GM18507 (cell line): ENCODE data around the gene RNF11.

Experiments used
- DNase-seq: peaks from one replicate; pipeline ENCODE4 v3.0.0; 2011; ENCODE audit warnings: low read depth; ENCODE audit not compliant: insufficient read length; ENCODE audit errors: extremely low spot score
- FAIRE-seq: peaks from 2 replicates; lab custom pipeline; 2011; peaks lifted over from hg19 to GRCh38; lab: Jason Lieb, UNC

RNF11 gene

GRCh38 chr1:51289676-51290488 lies 53.8 kb downstream of the RNF11 start:
- DNase-seq = no peak
- no peak for FAIRE-seq

GRCh38 chr1:51290489-51290847 lies 54.4 kb downstream of the RNF11 start:
- FAIRE-seq (no peak), DNase-seq (no peak)

GRCh38 chr1:51293898-51294515 lies 57.9 kb downstream of the RNF11 start:
- no peak for FAIRE-seq

GRCh38 chr1:51294566-51295184 lies 58.6 kb downstream of the RNF11 start:
- no peak for FAIRE-seq
- no peak for DNase-seq

More at GRCh38 chr1:51293898-51294515, 57.9 kb downstream of the RNF11 start:
- DNase-seq = no peak

GRCh38 chr1:51295926-51296325 lies 59.9 kb downstream of the RNF11 start:
- no peak for FAIRE-seq
- no peak for DNase-seq

- peak; percentile 89 for FAIRE-seq
These were observed 60.6 kb downstream of the RNF11 start for GRCh38 chr1:51296383-51297357.

GRCh38 chr1:51297401-51298321 lies 61.6 kb downstream of the RNF11 start:
- DNase-seq = no peak
- no peak for FAIRE-seq

More at GRCh38 chr1:51296383-51297357, 60.6 kb downstream of the RNF11 start:
- DNase-seq = peak; percentile 65

GRCh38 chr1:51298322-51298705 lies 62.2 kb downstream of the RNF11 start:
- FAIRE-seq = no peak
- DNase-seq = no peak

- no peak for DNase-seq
- no peak for FAIRE-seq
These were observed 63.3 kb downstream of the RNF11 start for GRCh38 chr1:51299185-51299885.

GRCh38 chr1:51299981-51300670 lies 64.1 kb downstream of the RNF11 start:
- FAIRE-seq = no peak
- DNase-seq = no peak

GRCh38 chr1:51301152-51301843 lies 65.2 kb downstream of the RNF11 start:
- DNase-seq (no peak), FAIRE-seq (peak; percentile 38)

GRCh38 chr1:51301844-51302162 lies 65.7 kb downstream of the RNF11 start:
- FAIRE-seq (no peak), DNase-seq (no peak)

GRCh38 chr1:51302270-51302669 lies 66.2 kb downstream of the RNF11 start:
- DNase-seq (no peak), FAIRE-seq (no peak)

- FAIRE-seq = no peak
These were observed 66.7 kb downstream of the RNF11 start for GRCh38 chr1:51302746-51303145.

GRCh38 chr1:51303315-51303714 lies 67.2 kb downstream of the RNF11 start:
- FAIRE-seq (no peak), DNase-seq (no peak)

More at GRCh38 chr1:51302746-51303145, 66.7 kb downstream of the RNF11 start:
- no peak for DNase-seq

- peak; percentile 78 for FAIRE-seq
- DNase-seq = no peak
These were observed 67.7 kb downstream of the RNF11 start for GRCh38 chr1:51303751-51304251.

GRCh38 chr1:51304360-51304759 lies 68.3 kb downstream of the RNF11 start:
- DNase-seq (no peak), FAIRE-seq (no peak)
